Endothelial cell (in vitro differentiated cells): ENCODE data around the gene THAP9. TPM values are rescaled to one million over a fixed set of nuclear protein-coding genes. Genes with fewer than 3 reads are reported as not detected.

ENCODE experiments used
- DNase-seq: peaks from one replicate; pipeline ENCODE4 v3.0.0; 2021; ENCODE audit warnings: low spot score
- H3K27ac Mint-ChIP-seq: one replicate; pipeline ENCODE4 v1.8.0; 2021; ENCODE audit warnings: mixed read lengths, inconsistent platforms; ENCODE audit not compliant: unreplicated experiment
- H3K27me3 Mint-ChIP-seq: one replicate; pipeline ENCODE4 v1.8.0; 2021; ENCODE audit warnings: mild to moderate bottlenecking, moderate library complexity, mixed read lengths, inconsistent platforms; ENCODE audit not compliant: unreplicated experiment
- H3K36me3 Mint-ChIP-seq: one replicate; pipeline ENCODE4 v1.8.0; 2021; ENCODE audit warnings: mild to moderate bottlenecking, low read depth, mixed read lengths, inconsistent platforms; ENCODE audit not compliant: unreplicated experiment
- H3K4me1 Mint-ChIP-seq: one replicate; pipeline ENCODE4 v1.8.0; 2021; ENCODE audit warnings: mild to moderate bottlenecking, mixed read lengths, inconsistent platforms; ENCODE audit not compliant: unreplicated experiment
- H3K4me3 Mint-ChIP-seq: one replicate; pipeline ENCODE4 v1.8.0; 2021; ENCODE audit warnings: mild to moderate bottlenecking, mixed read lengths, inconsistent platforms; ENCODE audit not compliant: unreplicated experiment
- H3K9me3 Mint-ChIP-seq: one replicate; pipeline ENCODE4 v1.8.0; 2021; ENCODE audit warnings: mixed read lengths, inconsistent platforms; ENCODE audit not compliant: unreplicated experiment
- total RNA-seq: library from RNA; stranded (reverse); fragmentation: NEBNext Ultra II Directional; extraction: Animal tissue kit (Norgen Biotek cat#: 25700); gene quantifications from one replicate; pipeline ENCODE4 v1.2.1, GENCODE V29; 2021; ENCODE audit not compliant: unreplicated experiment
- TF ChIP-seq, protein P1 (sequence below): fragments of 200-600 bp; sonication (generic); IDR thresholded peaks from one replicate; pipeline ENCODE4 v1.5.0; 2021; ENCODE audit warnings: antibody characterized with exemption; ENCODE audit not compliant: unreplicated experiment

THAP9 gene
- total RNA-seq, 1 donor from 2014 or later = 5.1 TPM

DNA sequence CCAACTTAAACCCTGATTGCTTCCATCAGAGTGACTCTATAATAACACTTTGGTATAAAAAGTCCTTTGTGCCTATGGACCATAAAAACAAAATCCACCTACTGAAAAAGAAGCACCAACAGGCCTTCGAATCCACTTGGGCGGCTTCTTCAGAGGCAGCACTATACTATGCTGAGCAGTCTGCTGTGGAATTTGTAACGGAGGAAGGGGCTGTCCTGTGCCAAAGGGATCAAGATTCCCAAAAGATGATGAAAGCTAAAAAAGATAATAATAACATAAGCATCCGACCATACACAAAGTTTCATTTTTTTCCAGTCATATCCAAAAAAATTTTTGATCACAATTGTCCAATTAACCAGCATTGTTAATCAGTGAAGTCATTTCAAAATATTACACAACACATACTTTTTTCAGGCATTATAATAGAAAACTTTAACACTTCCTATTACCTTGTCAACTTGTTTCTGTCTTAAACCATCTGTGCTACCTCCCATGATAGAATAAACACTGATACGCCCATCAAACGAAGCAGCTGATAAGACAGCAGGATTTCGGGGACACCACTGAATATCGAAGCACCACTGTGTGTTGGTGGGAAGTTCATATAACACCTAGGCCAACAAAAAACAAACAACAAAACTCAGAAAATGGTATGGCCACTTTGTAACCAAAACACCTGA is 33.7 kb upstream of the THAP9 start:
- no peak for DNase-seq
- TF ChIP-seq, protein P1, sequence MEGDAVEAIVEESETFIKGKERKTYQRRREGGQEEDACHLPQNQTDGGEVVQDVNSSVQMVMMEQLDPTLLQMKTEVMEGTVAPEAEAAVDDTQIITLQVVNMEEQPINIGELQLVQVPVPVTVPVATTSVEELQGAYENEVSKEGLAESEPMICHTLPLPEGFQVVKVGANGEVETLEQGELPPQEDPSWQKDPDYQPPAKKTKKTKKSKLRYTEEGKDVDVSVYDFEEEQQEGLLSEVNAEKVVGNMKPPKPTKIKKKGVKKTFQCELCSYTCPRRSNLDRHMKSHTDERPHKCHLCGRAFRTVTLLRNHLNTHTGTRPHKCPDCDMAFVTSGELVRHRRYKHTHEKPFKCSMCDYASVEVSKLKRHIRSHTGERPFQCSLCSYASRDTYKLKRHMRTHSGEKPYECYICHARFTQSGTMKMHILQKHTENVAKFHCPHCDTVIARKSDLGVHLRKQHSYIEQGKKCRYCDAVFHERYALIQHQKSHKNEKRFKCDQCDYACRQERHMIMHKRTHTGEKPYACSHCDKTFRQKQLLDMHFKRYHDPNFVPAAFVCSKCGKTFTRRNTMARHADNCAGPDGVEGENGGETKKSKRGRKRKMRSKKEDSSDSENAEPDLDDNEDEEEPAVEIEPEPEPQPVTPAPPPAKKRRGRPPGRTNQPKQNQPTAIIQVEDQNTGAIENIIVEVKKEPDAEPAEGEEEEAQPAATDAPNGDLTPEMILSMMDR = no peak
- H3K27me3 Mint-ChIP-seq = no peaks in the 10 kb centered on the region
- peak overlapping the region; percentile 47 for H3K4me3 Mint-ChIP-seq
- no peaks in the 10 kb centered on the region for H3K9me3 Mint-ChIP-seq
- peak overlapping the region; percentile 92 for H3K27ac Mint-ChIP-seq
- H3K36me3 Mint-ChIP-seq = peaks cover 43% of the 10 kb centered on the region
- peaks cover 22% of the 10 kb centered on the region for H3K4me1 Mint-ChIP-seq

- H3K4me3 Mint-ChIP-seq = no peak overlapping the region
- H3K27me3 Mint-ChIP-seq = no peaks in the 10 kb centered on the region
- H3K27ac Mint-ChIP-seq = no peak overlapping the region
- peaks cover 36% of the 10 kb centered on the region for H3K36me3 Mint-ChIP-seq
- no peaks in the 10 kb centered on the region for H3K9me3 Mint-ChIP-seq
- DNase-seq = no peak
- TF ChIP-seq, protein P1 = no peak
- H3K4me1 Mint-ChIP-seq = peaks cover 22% of the 10 kb centered on the region
These were observed 32.0 kb upstream of the THAP9 start for GRCh38 chr4:82868572-82868971.

DNA sequence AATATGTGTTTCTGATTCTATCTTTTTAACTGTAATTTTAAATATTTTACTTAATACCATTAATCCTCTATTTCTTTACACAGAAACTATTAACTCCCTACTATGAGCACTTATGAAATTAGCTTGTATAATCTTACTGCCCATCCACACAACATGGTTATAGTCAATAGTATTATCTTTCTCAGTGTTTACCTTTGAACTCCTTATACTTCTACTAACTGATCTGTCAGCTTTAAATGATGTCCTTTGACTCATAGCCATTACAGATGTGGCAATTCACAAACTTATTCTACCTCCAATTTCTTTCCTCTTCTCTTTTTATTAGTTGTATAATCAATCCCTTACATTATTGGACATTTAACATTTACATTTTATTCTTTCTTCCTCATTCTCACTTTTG is 15.1 kb upstream of the THAP9 start:
- no peaks in the 10 kb centered on the region for H3K27me3 Mint-ChIP-seq
- no peak overlapping the region for H3K27ac Mint-ChIP-seq
- H3K4me3 Mint-ChIP-seq = no peak overlapping the region
- H3K36me3 Mint-ChIP-seq = no peaks in the 10 kb centered on the region
- H3K9me3 Mint-ChIP-seq = no peaks in the 10 kb centered on the region
- DNase-seq = no peak
- TF ChIP-seq, protein P1 = no peak
- peaks cover 6% of the 10 kb centered on the region for H3K4me1 Mint-ChIP-seq

- peaks cover 8% of the 10 kb centered on the region for H3K4me1 Mint-ChIP-seq
- TF ChIP-seq, protein P1 = no peak
- no peaks in the 10 kb centered on the region for H3K9me3 Mint-ChIP-seq
- H3K4me3 Mint-ChIP-seq = no peak overlapping the region
- H3K27me3 Mint-ChIP-seq = no peaks in the 10 kb centered on the region
- H3K36me3 Mint-ChIP-seq = no peaks in the 10 kb centered on the region
- H3K27ac Mint-ChIP-seq = no peak overlapping the region
- no peak for DNase-seq
These were observed 14.2 kb upstream of the THAP9 start for GRCh38 chr4:82886147-82886942.

- H3K4me3 Mint-ChIP-seq = peak overlapping the region; percentile 97
- no peaks in the 10 kb centered on the region for H3K9me3 Mint-ChIP-seq
- peaks cover 1% of the 10 kb centered on the region for H3K36me3 Mint-ChIP-seq
- peaks cover 6% of the 10 kb centered on the region for H3K27me3 Mint-ChIP-seq
- H3K27ac Mint-ChIP-seq = no peak overlapping the region
- no peak for DNase-seq
- TF ChIP-seq, protein P1 = no peak
- peaks cover 21% of the 10 kb centered on the region for H3K4me1 Mint-ChIP-seq
These were observed 11.2 kb upstream of the THAP9 start for GRCh38 chr4:82889287-82889686.
